A549 (cell line): ENCODE data around the gene PDXP. TPM values are rescaled to one million over a fixed set of nuclear protein-coding genes. Genes with fewer than 3 reads are reported as not detected.
A peak's percentile ranks its signal among the peaks of the same experiment; 100 is the strongest.

ENCODE experiments used
- ATAC-seq, 2 experiments: fragments of 200-7000 bp in 1 of 2; fragments of >200 bp in 1 of 2; cut with Nextera tagmentation in 1 of 2; cut with Tn5 transposase in 1 of 2; 3 replicates each; pipeline versions ENCODE4 v1.8.0 to v1.9.1; 2018 to 2020; ENCODE audit warnings: mild to moderate bottlenecking in 1 of 2, moderate library complexity in 1 of 2
- CTCF ChIA-PET: fragments of 300-600 bp; sonication (Branson Sonifier 250); formaldehyde crosslinking; extraction: SDS; loops from one replicate; lab custom pipeline; 2021; ENCODE audit warnings: antibody characterized with exemption, inconsistent platforms; lab: Yijun Ruan, JAX
- POLR2A ChIA-PET: fragments of 350-600 bp; formaldehyde crosslinking; extraction: SDS; loops from one replicate; lab custom pipeline; 2021; ENCODE audit warnings: antibody characterized with exemption, inconsistent platforms; lab: Yijun Ruan, JAX
- DNase-seq, 2 experiments: peaks; one replicate each; pipeline versions ENCODE4 v3.0.0 to v3.0.0-alpha.2; 2011 to 2016; ENCODE audit warnings: low read depth in 1 of 2, low spot score in 1 of 2
- FAIRE-seq: peaks from 2 replicates; lab custom pipeline; 2011; peaks lifted over from hg19 to GRCh38; lab: Jason Lieb, UNC
- H3K27ac ChIP-seq, 2 experiments: fragments of >200 bp; sonication (Bioruptor Twin); formaldehyde crosslinking; 3 replicates each; pipeline ENCODE4 v1.5.1; 2016 to 2017
- H3K4me1 ChIP-seq: fragments of >200 bp; sonication (Bioruptor Twin); formaldehyde crosslinking; 3 replicates; pipeline ENCODE4 v1.6.1; 2016
- H3K4me2 ChIP-seq: fragments of >200 bp; sonication (Bioruptor Twin); formaldehyde crosslinking; 3 replicates; pipeline ENCODE4 v1.6.1; 2016
- H3K4me3 ChIP-seq: fragments of >200 bp; sonication (Bioruptor Twin); formaldehyde crosslinking; 3 replicates; pipeline ENCODE4 v1.5.1; 2016
- H3K9me3 ChIP-seq: fragments of >200 bp; sonication (Bioruptor Twin); formaldehyde crosslinking; 3 replicates; pipeline ENCODE4 v1.6.1; 2016
- BCL3 ChIP-seq: fragments of >200 bp; sonication (Bioruptor Twin); formaldehyde crosslinking; IDR thresholded peaks from 3 replicates; pipeline ENCODE4 v1.6.1; 2016
- CEBPB ChIP-seq, 2 experiments: fragments of >200 bp in 1 of 2; sonication (Bioruptor Twin) in 1 of 2; formaldehyde crosslinking in 1 of 2; IDR thresholded peaks; 2 replicates each; pipeline ENCODE4 v1.6.1; 2012 to 2016
- CTCF ChIP-seq: fragments of >200 bp; sonication (Bioruptor Twin); formaldehyde crosslinking; IDR thresholded peaks from 3 replicates; pipeline ENCODE4 v1.5.1; 2016
- FOSB ChIP-seq: fragments of 250-450 bp; sonication (Bioruptor Pico); IDR thresholded peaks from 2 replicates; pipeline ENCODE4 v1.5.0; 2020; ENCODE audit warnings: mild to moderate bottlenecking, moderate library complexity
- FOSL2 ChIP-seq, 2 experiments: fragments of 450-650 bp in 1 of 2; fragments of >200 bp in 1 of 2; sonication (Bioruptor Twin) in 1 of 2; formaldehyde crosslinking; IDR thresholded peaks; 2 replicates each; pipeline versions ENCODE4 v1.5.0 to v1.6.1; 2016 to 2020; ENCODE audit warnings: mild to moderate bottlenecking in 1 of 2, moderate library complexity in 1 of 2
- GATA3 ChIP-seq: IDR thresholded peaks from 2 replicates; pipeline ENCODE4 v1.6.1; 2012; ENCODE audit warnings: borderline replicate concordance
- JUN ChIP-seq, 2 experiments: fragments of >200 bp; sonication (Bioruptor Twin); formaldehyde crosslinking; IDR thresholded peaks; 2 replicates in 1 of 2; 3 replicates in 1 of 2; pipeline ENCODE4 v1.6.1; 2016 to 2017
- KDM1A ChIP-seq: fragments of 200-600 bp; sonication (generic); IDR thresholded peaks from 2 replicates; pipeline ENCODE4 v1.6.1; 2016; ENCODE audit warnings: low read depth, mild to moderate bottlenecking
- KDM5A ChIP-seq: fragments of 200-600 bp; sonication (generic); IDR thresholded peaks from 2 replicates; pipeline ENCODE4 v1.6.1; 2016; ENCODE audit warnings: antibody characterized with exemption, mild to moderate bottlenecking
- MAFK ChIP-seq: fragments of 450-650 bp; IDR thresholded peaks from 2 replicates; pipeline ENCODE4 v1.6.1; 2014; ENCODE audit not compliant: partially characterized antibody
- POLR2A ChIP-seq: IDR thresholded peaks from 2 replicates; pipeline ENCODE4 v1.6.1; 2012; ENCODE audit warnings: mild to moderate bottlenecking, low read length
- RARB ChIP-seq: fragments of 250-450 bp; sonication (Bioruptor Pico); IDR thresholded peaks from 2 replicates; pipeline ENCODE4 v1.8.0; 2021; ENCODE audit warnings: mild to moderate bottlenecking, moderate library complexity
- RCOR1 ChIP-seq: fragments of 150-350 bp; IDR thresholded peaks from 2 replicates; pipeline ENCODE4 v1.6.1; 2014; ENCODE audit warnings: antibody characterized with exemption, low read length, low read depth
- REST ChIP-seq: fragments of 200-600 bp; sonication (generic); IDR thresholded peaks from 2 replicates; pipeline ENCODE4 v1.6.1; 2016; ENCODE audit warnings: antibody characterized with exemption, mild to moderate bottlenecking, moderate library complexity
- RNF2 ChIP-seq: fragments of 200-600 bp; sonication (generic); IDR thresholded peaks from 2 replicates; pipeline ENCODE4 v1.6.1; 2016; ENCODE audit warnings: low read depth, mild to moderate bottlenecking, antibody characterized with exemption, moderate library complexity, borderline replicate concordance
- SREBF2 ChIP-seq: fragments of 450-650 bp; IDR thresholded peaks from 2 replicates; pipeline ENCODE4 v1.6.1; 2014; ENCODE audit warnings: mild to moderate bottlenecking, moderate library complexity
- TFCP2L1 ChIP-seq: fragments of 250-450 bp; sonication (Bioruptor Pico); IDR thresholded peaks from 2 replicates; pipeline ENCODE4 v1.5.0; 2021; ENCODE audit warnings: mild to moderate bottlenecking
- ZFP36 ChIP-seq: fragments of 450-650 bp; IDR thresholded peaks from 2 replicates; pipeline ENCODE4 v1.6.1; 2014; ENCODE audit warnings: borderline replicate concordance; ENCODE audit not compliant: partially characterized antibody
- WGBS: methylation state at CpG from one replicate; pipeline ENCODE4 v1.1.6; 2017; ENCODE audit errors: missing lambda C conversion rate; 5-methylcytosine and 5-hydroxymethylcytosine counted together
- polyA plus RNA-seq, 4 experiments: library from polyadenylated mRNA; depleted of rRNA in 3 of 4; stranded (reverse); fragments of >200 nt; fragmentation: RNase III in 1 of 4; extraction: RNeasy Plus Mini Kit Qiagen cat#74134 plus additional on column Dnase treatment in 1 of 4; gene quantifications; 2 replicates in 3 of 4; 3 replicates in 1 of 4; pipeline ENCODE4 v1.2.3, GENCODE V29; 2011 to 2017
- TF ChIP-seq, protein P1 (sequence below): IDR thresholded peaks from 2 replicates; pipeline ENCODE4 v1.6.1; 2012
- TF ChIP-seq, protein P2 (sequence below): IDR thresholded peaks from 2 replicates; pipeline ENCODE4 v1.6.1; 2012; ENCODE audit warnings: low read depth, borderline replicate concordance
- TF ChIP-seq, protein P3 (sequence below): fragments of 150-350 bp; IDR thresholded peaks from 2 replicates; pipeline ENCODE4 v1.6.1; 2014; ENCODE audit warnings: low read depth, mild to moderate bottlenecking, low read length

PDXP gene
- polyA plus RNA-seq, 2 of the 4 experiments (the other 2 are of a cell fraction): 11.5 to 13.1 TPM

- ATAC-seq (peak; percentile 47 to 51), DNase-seq (peak in 1 of 2 experiments; percentile 83), FAIRE-seq (no peak)
- CTCF ChIA-PET: interaction anchor here (1.1 to 15.2 kb wide), 3 partner anchors 9 to 138 kb away, joined by 4 to 152 read pairs (median 5); partner anchors contain the start of gene NOL12
- POLR2A ChIA-PET: interaction anchor here (0.6 to 3.1 kb wide), 2 partner anchors 9 to 19 kb away, joined by 4 to 31 read pairs; partner anchors contain the start of gene PDXP
- Histone ChIP-seq H3K4me2 (peak overlapping the region; percentile 100), H3K9me3 (no peaks in the 10 kb centered on the region), H3K4me3 (peak overlapping the region; percentile 64), H3K27ac (peak overlapping the region; percentile 93 to 97), H3K4me1 (peaks cover 33% of the 10 kb centered on the region)
- WGBS: 2% methylated on average over 21 of the region's 42 CpGs
- TF ChIP-seq ZFP36: no peak
- no peak for TF ChIP-seq RARB (CRISPR knock-in tag)
- TF ChIP-seq FOSL2 (IDR thresholded peaks at IDR 0.05): no peak; the same call in 1 of the 2 replicates
- peak; percentile 60 for TF ChIP-seq FOSL2 (CRISPR knock-in tag; IDR thresholded peaks at IDR 0.05)
- TF ChIP-seq FOSB: no peak
- TF ChIP-seq, protein P1, sequence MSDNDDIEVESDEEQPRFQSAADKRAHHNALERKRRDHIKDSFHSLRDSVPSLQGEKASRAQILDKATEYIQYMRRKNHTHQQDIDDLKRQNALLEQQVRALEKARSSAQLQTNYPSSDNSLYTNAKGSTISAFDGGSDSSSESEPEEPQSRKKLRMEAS: peak; percentile 31; the same call in 1 of the 2 replicates
- TF ChIP-seq, protein P2, sequence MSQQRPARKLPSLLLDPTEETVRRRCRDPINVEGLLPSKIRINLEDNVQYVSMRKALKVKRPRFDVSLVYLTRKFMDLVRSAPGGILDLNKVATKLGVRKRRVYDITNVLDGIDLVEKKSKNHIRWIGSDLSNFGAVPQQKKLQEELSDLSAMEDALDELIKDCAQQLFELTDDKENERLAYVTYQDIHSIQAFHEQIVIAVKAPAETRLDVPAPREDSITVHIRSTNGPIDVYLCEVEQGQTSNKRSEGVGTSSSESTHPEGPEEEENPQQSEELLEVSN: peak; percentile 53
- TF ChIP-seq JUN (IDR thresholded peaks at IDR 0.05): peak in 1 of 2 experiments; percentile 42; a peak in 1 of 5 replicates
- TF ChIP-seq GATA3: 0 out of 2 replicates have a peak, but pooled peaks have one; percentile 22
- TF ChIP-seq REST: no peak
- peak; percentile 31; the same call in 1 of the 3 replicates for TF ChIP-seq BCL3
- TF ChIP-seq, protein P3, sequence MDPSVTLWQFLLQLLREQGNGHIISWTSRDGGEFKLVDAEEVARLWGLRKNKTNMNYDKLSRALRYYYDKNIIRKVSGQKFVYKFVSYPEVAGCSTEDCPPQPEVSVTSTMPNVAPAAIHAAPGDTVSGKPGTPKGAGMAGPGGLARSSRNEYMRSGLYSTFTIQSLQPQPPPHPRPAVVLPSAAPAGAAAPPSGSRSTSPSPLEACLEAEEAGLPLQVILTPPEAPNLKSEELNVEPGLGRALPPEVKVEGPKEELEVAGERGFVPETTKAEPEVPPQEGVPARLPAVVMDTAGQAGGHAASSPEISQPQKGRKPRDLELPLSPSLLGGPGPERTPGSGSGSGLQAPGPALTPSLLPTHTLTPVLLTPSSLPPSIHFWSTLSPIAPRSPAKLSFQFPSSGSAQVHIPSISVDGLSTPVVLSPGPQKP: no peak
- TF ChIP-seq POLR2A: peak; percentile 29; the same call in 1 of the 2 replicates
Measured at GRCh38 chr22:37676736-37677492, 18.4 kb downstream of the PDXP start.

DNA sequence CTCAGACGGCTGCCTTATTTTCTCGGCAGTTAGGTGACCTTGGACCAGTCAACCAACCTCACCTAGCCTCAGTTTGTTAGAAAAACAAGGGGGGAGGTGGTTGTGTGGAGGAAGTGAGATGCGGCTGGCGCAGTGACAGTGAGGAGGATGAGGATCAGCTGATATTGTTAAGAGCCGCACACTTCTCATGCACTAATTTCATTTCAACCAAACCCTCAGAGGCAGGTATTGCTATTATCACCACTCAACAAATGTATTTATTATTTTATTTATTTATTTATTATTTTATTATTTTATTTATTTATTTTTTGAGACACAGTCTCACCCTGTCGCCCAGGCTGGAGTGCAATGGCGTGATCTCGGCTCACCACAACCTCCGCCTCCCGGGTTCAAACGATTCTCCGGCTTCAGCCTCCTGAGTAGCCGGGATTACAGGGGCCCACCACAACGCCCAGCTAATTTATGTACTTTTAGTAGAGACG lies 19.0 kb downstream of the PDXP start:
- no peak for TF ChIP-seq MAFK
- TF ChIP-seq REST: no peak
- TF ChIP-seq SREBF2: no peak
- no peak for TF ChIP-seq KDM5A
- no peak for TF ChIP-seq RARB (CRISPR knock-in tag)
- no peak for TF ChIP-seq RNF2
- no peak for TF ChIP-seq CTCF
- TF ChIP-seq TFCP2L1 (CRISPR knock-in tag): no peak
- no peak for TF ChIP-seq CEBPB (IDR thresholded peaks at IDR 0.05)
- TF ChIP-seq RCOR1: no peak
- no peak for TF ChIP-seq KDM1A
- ChIA-PET CTCF (interaction anchor here (2.0 to 15.2 kb wide), 2 partner anchors 8 to 34 kb away, joined by 5 to 152 read pairs; partner anchors contain the start of gene NOL12), POLR2A (interaction anchor here (0.6 kb wide), 1 partner anchor 8 kb away, joined by 4 read pairs; no protein-coding TSS in a partner anchor)
- ATAC-seq (no peak), DNase-seq (no peak), FAIRE-seq (no peak)
- Histone ChIP-seq H3K9me3 (no peaks in the 10 kb centered on the region), H3K4me1 (peaks cover 33% of the 10 kb centered on the region), H3K4me3 (peak overlapping the region; percentile 64), H3K27ac (peak overlapping the region; percentile 93 to 97), H3K4me2 (peak overlapping the region; percentile 100)
- 70% methylated on average over 15 of the region's 15 CpGs for WGBS
